GM18511 (cell line): Measurements from ENCODE around the gene RPL29.
A peak's percentile ranks its signal among the peaks of the same experiment; 100 is the strongest.
"Not testable (repeated sequence)": the region's sequence is repeated elsewhere in the genome, so short reads cannot be mapped to it uniquely, and the experiment has no call there.

Experiments
- ATAC-seq: cut with Tn5 transposase; IDR thresholded peaks from one replicate; pipeline ENCODE4 v1.9.1; 2021; ENCODE audit warnings: mild to moderate bottlenecking, moderate library complexity; ENCODE audit not compliant: unreplicated experiment

RPL29 gene

GRCh38 chr3:51995346-51996163, at the start of gene RPL29:
Gene RPL29 (minus strand): TSS chr3:51995895. CDS start chr3:51995461, 434 bp downstream.
- peak; percentile 86 for ATAC-seq

- no peak for ATAC-seq
Measured at GRCh38 chr3:52044869-52045619, 49.3 kb upstream of the RPL29 start.

- ATAC-seq: no peak
Measured at GRCh38 chr3:52043750-52044149, 48.1 kb upstream of the RPL29 start.

- not testable (repeated sequence) for ATAC-seq
Measured at GRCh38 chr3:52043039-52043438, 47.3 kb upstream of the RPL29 start.

- ATAC-seq: no peak
Measured at GRCh38 chr3:52041118-52041731, 45.5 kb upstream of the RPL29 start.

GRCh38 chr3:52040600-52040999, 44.9 kb upstream of the RPL29 start:
- no peak for ATAC-seq

GRCh38 chr3:52039846-52040245, 44.2 kb upstream of the RPL29 start:
- ATAC-seq: no peak

GRCh38 chr3:52039426-52039825, 43.7 kb upstream of the RPL29 start:
- ATAC-seq: no peak

GRCh38 chr3:52038227-52038626, 42.5 kb upstream of the RPL29 start:
- no peak for ATAC-seq

- no peak for ATAC-seq
Measured at GRCh38 chr3:52037291-52037690, 41.6 kb upstream of the RPL29 start.

- no peak for ATAC-seq
Measured at GRCh38 chr3:52036829-52037228, 41.1 kb upstream of the RPL29 start.

- ATAC-seq: peak; percentile 91
Measured at GRCh38 chr3:52036222-52036694, 40.6 kb upstream of the RPL29 start.

GRCh38 chr3:52034651-52035050, 39.0 kb upstream of the RPL29 start:
- ATAC-seq: no peak

GRCh38 chr3:52034212-52034611, 38.5 kb upstream of the RPL29 start:
- no peak for ATAC-seq

- ATAC-seq: not testable (repeated sequence)
Measured at GRCh38 chr3:52033748-52034147, 38.1 kb upstream of the RPL29 start.

- ATAC-seq: no peak
Measured at GRCh38 chr3:52032702-52033408, 37.2 kb upstream of the RPL29 start.

- ATAC-seq: no peak
Measured at GRCh38 chr3:52031896-52032295, 36.2 kb upstream of the RPL29 start.

- no peak for ATAC-seq
Measured at GRCh38 chr3:52030714-52031310, 35.1 kb upstream of the RPL29 start.

GRCh38 chr3:52029535-52029934, 33.8 kb upstream of the RPL29 start:
- ATAC-seq: no peak

GRCh38 chr3:52029053-52029452, 33.4 kb upstream of the RPL29 start:
- ATAC-seq: no peak

- ATAC-seq: no peak
Measured at GRCh38 chr3:52028572-52028971, 32.9 kb upstream of the RPL29 start.
